Mucosa of descending colon (tissue), 3 donors: Measurements from ENCODE around the gene TSPAN18. TPM values are rescaled to one million over a fixed set of nuclear protein-coding genes. Genes with fewer than 3 reads are reported as not detected.
"Not testable (repeated sequence)": the region's sequence is repeated elsewhere in the genome, so short reads cannot be mapped to it uniquely, and the experiment has no call there.

Experiments used
- ATAC-seq: fragments of 200-7000 bp; cut with Tn5 transposase; one replicate; pipeline ENCODE4 v1.9.1; 2020; ENCODE audit warnings: mild to moderate bottlenecking, moderate library complexity
- DNase-seq, 3 donors: peaks; one replicate each; pipeline ENCODE4 v3.0.0-alpha.2; 2020
- H3K36me3 ChIP-seq: fragments of 200-600 bp; one replicate; pipeline ENCODE4 v1.8.0; 2021; ENCODE audit warnings: low read depth, mild to moderate bottlenecking
- H3K4me1 ChIP-seq: fragments of 200-600 bp; one replicate; pipeline ENCODE4 v1.8.0; 2021; ENCODE audit warnings: low read depth, mild to moderate bottlenecking
- H3K4me3 ChIP-seq: fragments of 200-600 bp; one replicate; pipeline ENCODE4 v1.8.0; 2021; ENCODE audit warnings: mild to moderate bottlenecking
- H3K9me3 ChIP-seq: fragments of 200-600 bp; one replicate; pipeline ENCODE4 v1.8.0; 2021; ENCODE audit warnings: mild to moderate bottlenecking
- intact Hi-C, 2 donors: fragments of 100-400 bp; cut with DNase I in 1 of 2; cut with micrococcal nuclease in 1 of 2; formaldehyde crosslinking; loops; one replicate each; pipeline versions ENCODE4 v1.11.0 to v1.11.1; 2022; cut with DNase I, micrococcal nuclease
- total RNA-seq, 3 donors: library from RNA; stranded (reverse); fragmentation: NEBNext Ultra II Directional in 2 of 3; extraction: Animal tissue kit (Norgen Biotek cat#: 25700) in 2 of 3; gene quantifications; one replicate each; pipeline versions ENCODE4 v1.2.1 to v1.2.4, GENCODE V29; 2021 to 2023
- TF ChIP-seq, protein P1 (sequence below): fragments of 200-600 bp; IDR thresholded peaks from one replicate; pipeline ENCODE4 v1.8.0; 2022; ENCODE audit warnings: antibody characterized with exemption, mild to moderate bottlenecking
- donor health status: DM: no; HTN: no; CAD: no; lungs with moderate emphysema.
- donor health status: DM: no; HTN: no; CAD: no.
- donor health status: DM: no; HTN: yes; CAD: no.

TSPAN18 gene
- total RNA-seq, 3 donors from 2014 or later = 3.6 to 63.2 (median 8.5) TPM

DNA sequence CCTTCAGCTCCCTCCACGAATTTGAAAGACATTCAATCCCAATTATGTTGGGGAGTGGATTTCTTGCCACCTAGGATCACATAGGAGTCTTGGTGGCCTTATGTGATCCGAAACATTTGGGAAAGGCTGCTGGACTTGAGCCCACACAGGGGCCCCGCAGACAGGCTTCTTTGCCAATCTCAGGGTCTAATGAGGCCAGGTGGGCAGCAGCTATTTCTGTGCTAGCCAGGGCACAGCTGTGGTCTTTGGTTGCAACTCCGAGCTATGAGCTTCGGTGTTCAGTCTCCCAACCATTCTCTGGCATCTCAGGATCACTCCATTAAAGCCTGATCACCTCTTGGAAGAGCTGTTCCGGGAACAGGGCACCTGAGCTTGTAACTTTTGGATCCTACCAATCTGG lies 139.5 kb downstream of the TSPAN18 start:
- no peaks in the 10 kb centered on the region for H3K36me3 ChIP-seq
- DNase-seq (no peak), ATAC-seq (no peak)
- H3K4me1 ChIP-seq = peaks cover 2% of the 10 kb centered on the region
- intact Hi-C loops = no loop called here
- no peak overlapping the region for H3K4me3 ChIP-seq
- H3K9me3 ChIP-seq = no peaks in the 10 kb centered on the region
- TF ChIP-seq, protein P1, sequence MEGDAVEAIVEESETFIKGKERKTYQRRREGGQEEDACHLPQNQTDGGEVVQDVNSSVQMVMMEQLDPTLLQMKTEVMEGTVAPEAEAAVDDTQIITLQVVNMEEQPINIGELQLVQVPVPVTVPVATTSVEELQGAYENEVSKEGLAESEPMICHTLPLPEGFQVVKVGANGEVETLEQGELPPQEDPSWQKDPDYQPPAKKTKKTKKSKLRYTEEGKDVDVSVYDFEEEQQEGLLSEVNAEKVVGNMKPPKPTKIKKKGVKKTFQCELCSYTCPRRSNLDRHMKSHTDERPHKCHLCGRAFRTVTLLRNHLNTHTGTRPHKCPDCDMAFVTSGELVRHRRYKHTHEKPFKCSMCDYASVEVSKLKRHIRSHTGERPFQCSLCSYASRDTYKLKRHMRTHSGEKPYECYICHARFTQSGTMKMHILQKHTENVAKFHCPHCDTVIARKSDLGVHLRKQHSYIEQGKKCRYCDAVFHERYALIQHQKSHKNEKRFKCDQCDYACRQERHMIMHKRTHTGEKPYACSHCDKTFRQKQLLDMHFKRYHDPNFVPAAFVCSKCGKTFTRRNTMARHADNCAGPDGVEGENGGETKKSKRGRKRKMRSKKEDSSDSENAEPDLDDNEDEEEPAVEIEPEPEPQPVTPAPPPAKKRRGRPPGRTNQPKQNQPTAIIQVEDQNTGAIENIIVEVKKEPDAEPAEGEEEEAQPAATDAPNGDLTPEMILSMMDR = no peak

DNA sequence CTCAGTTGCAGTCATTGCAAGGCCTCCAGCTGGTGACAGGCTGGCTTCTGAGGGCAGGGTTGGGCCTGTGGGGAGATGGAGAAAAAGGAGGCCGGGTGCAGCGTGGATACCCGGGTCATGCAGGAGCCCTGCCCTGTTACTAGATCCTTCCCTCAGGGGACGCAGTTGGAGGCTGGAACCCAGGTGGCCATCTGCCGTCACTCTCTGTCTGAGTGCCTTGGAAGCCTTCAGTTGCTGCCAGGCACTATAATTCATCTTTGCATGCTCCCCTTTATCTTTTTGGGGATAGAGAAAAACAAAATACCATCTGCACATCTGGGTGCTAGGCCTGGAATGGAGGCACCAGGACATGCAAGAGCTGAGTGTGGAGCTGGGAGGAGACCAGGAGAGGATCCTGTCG lies 141.3 kb downstream of the TSPAN18 start:
- Histone ChIP-seq H3K4me1 (no peaks in the 10 kb centered on the region), H3K9me3 (no peaks in the 10 kb centered on the region), H3K4me3 (no peak overlapping the region), H3K36me3 (no peaks in the 10 kb centered on the region)
- DNase-seq (no peak), ATAC-seq (no peak)
- TF ChIP-seq, protein P1 = no peak
- intact Hi-C loops = no loop called here

DNA sequence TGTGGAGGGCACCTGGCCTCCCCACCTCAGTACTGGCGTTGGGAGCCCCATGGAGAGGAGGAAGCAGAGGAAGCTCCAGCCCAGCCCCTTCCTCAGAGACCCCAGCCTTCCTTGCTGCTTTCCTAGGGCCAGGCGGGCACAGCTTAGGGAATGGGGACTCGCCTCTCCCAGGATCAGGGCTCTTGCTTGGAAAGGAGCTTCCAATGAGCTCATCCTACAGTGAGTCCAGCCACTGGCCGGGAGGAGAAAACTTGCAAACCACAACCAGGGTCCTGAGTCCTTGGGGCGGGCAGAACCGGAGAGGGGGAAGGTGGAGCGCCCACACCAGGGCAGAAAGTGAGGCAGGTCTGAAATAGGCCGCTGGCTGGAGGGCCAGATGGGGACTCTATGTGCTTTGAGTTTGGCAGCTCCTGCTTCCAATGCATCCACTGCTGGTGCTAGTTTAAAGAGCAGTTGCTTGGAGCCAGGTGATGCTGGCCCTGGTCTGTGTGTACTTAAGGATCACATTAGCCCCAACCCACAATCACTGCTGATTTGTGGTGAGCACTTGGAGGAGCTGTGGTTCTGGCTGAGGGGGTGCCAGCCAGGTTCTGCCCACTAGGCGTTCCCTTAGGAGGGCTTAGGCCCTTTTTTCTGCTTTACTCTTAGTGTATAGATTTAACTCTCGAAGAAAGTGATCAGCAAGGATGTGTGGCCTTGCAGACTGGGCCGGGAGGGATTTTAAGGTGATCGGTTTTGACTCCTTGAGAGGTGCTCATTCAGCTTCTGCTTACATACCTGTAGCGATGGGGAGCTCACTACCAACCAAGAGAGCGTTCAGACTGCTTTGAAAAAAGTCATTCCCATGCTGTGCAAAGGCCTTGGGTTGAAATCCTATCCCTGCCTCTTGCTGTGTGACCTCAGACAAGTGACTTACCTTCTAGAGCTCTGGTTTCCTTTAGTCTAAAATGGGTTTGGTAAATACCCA lies 142.0 kb downstream of the TSPAN18 start:
- Histone ChIP-seq H3K4me1 (no peaks in the 10 kb centered on the region), H3K36me3 (no peaks in the 10 kb centered on the region), H3K4me3 (no peak overlapping the region), H3K9me3 (no peaks in the 10 kb centered on the region)
- intact Hi-C loops = no loop called here
- no peak for DNase-seq
- no peak for ATAC-seq
- TF ChIP-seq, protein P1 = no peak

DNA sequence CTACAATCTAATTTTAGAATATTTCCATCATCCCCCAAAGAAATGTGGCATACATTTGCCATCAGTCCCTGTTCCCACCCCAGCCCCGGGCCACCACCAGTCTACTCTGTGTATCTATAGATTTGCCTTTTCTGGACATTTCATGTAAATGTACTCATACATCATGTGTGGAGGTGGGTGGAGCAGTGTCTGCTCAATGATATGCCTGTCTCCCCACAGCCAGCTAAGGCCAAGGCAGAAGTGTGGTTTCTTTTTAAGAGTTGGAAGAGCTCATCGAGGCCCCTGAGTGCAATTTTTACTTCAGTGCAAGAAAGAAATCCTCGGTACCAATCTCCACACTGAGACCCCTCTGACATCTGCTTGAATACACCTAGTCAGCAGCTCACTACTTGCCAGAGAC lies 143.4 kb downstream of the TSPAN18 start:
- no peak overlapping the region for H3K4me3 ChIP-seq
- no peaks in the 10 kb centered on the region for H3K36me3 ChIP-seq
- DNase-seq (no peak), ATAC-seq (no peak)
- no peaks in the 10 kb centered on the region for H3K9me3 ChIP-seq
- TF ChIP-seq, protein P1 = no peak
- intact Hi-C loops = no loop called here
- H3K4me1 ChIP-seq = no peaks in the 10 kb centered on the region

DNA sequence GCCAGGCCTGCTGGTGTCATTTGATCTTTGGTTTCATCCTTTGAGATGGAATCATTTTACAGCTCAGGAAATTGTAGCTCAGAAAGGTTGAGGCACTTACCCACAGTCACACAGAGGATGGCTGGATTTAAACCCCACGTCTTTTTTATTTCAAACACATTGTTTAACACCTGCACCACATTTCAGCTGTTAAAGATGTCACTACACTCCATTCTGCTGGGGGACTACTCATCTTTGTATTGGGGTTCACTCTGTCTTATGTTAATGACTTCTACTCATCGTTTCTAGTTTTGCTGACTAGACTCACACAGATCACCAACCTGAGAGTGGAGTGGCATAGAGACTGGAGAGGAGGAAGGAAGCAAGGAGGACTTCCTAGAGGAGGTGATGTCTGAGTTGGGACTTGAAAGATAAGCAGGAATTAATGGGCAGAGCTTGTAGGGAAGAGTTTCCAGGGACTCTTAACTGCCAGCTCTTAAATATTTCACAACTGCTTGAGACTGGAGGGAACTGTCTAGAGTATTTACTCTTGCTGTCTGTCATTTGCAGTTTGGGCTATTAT lies 143.9 kb downstream of the TSPAN18 start:
- intact Hi-C loops = no loop called here
- DNase-seq (no peak), ATAC-seq (no peak)

DNA sequence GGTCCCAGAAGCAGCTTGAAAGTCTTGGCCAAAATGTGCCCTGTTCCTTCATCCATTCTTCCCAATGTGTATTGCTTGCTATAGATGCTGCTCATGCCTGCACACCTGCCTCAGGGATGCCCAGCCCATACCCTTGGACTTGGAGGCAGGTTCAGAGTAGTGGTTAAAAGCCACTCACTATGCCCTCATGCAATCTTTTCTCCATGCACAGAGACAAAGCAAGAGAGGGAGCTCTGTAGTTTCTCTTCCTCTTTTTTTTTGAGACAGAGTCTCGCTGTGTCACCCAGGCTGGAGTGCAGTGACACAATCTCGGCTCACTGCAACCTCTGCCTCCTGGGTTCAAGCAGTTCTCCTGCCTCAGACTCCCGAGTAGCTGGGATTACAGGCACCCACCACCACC lies 144.9 kb downstream of the TSPAN18 start:
- H3K36me3 ChIP-seq, ATAC-seq, H3K9me3 ChIP-seq, H3K4me3 ChIP-seq, intact Hi-C loops, DNase-seq, H3K4me1 ChIP-seq: not testable (repeated sequence)

More for the DNA sequence above, 143.9 kb downstream of the TSPAN18 start:
- TF ChIP-seq, protein P1 = no peak
- Histone ChIP-seq H3K9me3 (no peaks in the 10 kb centered on the region), H3K4me1 (no peaks in the 10 kb centered on the region), H3K36me3 (no peaks in the 10 kb centered on the region), H3K4me3 (no peak overlapping the region)
